HepG2 (cell line): ENCODE results near the gene SUCLG2.

ENCODE experiments used
- ARID3A ChIP-seq: IDR thresholded peaks from 2 replicates; pipeline ENCODE4 v1.6.1; 2012; ENCODE audit warnings: low read depth, low read length, improper control_type of control experiment
- CEBPB ChIP-seq: IDR thresholded peaks from 2 replicates; pipeline ENCODE4 v1.6.1; 2011; ENCODE audit warnings: low read depth, low read length, improper control_type of control experiment, borderline replicate concordance
- CSRNP2 ChIP-seq: sonication (generic); formaldehyde crosslinking; conservative IDR thresholded peaks from 2 replicates; pipeline ENCODE4 v1.8.0; 2022; ENCODE audit warnings: low read depth, missing genetic modification reagents
- CTCF ChIP-seq: sonication (generic); formaldehyde crosslinking; IDR thresholded peaks from 2 replicates; pipeline ENCODE4 v1.5.0; 2020; ENCODE audit warnings: mild to moderate bottlenecking, missing genetic modification reagents, moderate library complexity
- E2F5 ChIP-seq: sonication (generic); formaldehyde crosslinking; conservative IDR thresholded peaks from 2 replicates; pipeline ENCODE4 v1.4.0; 2020; ENCODE audit warnings: missing genetic modification reagents
- ETV5 ChIP-seq: IDR thresholded peaks from 2 replicates; pipeline ENCODE4 v1.6.1; 2018; ENCODE audit warnings: missing biosample characterization, missing genetic modification reagents, inconsistent platforms, borderline replicate concordance
- RXRA ChIP-seq: sonication (generic); formaldehyde crosslinking; IDR thresholded peaks from 2 replicates; pipeline ENCODE4 v1.5.1; 2020; ENCODE audit warnings: missing genetic modification reagents
- SALL1 ChIP-seq: sonication (generic); formaldehyde crosslinking; IDR thresholded peaks from 2 replicates; pipeline ENCODE4 v1.8.0; 2022; ENCODE audit warnings: mild to moderate bottlenecking, missing genetic modification reagents
- YY1 ChIP-seq: IDR thresholded peaks from 2 replicates; pipeline ENCODE4 v1.6.1; 2011; ENCODE audit warnings: low read length, low read depth, moderate library complexity, mild to moderate bottlenecking; ENCODE audit not compliant: insufficient read depth, insufficient replicate concordance
- ZBTB21 ChIP-seq: sonication (generic); formaldehyde crosslinking; IDR thresholded peaks from 2 replicates; pipeline ENCODE4 v1.4.0; 2020; ENCODE audit warnings: missing genetic modification reagents
- ZNF121 ChIP-seq: sonication (generic); formaldehyde crosslinking; IDR thresholded peaks from 2 replicates; pipeline ENCODE4 v1.5.0; 2020; ENCODE audit warnings: mild to moderate bottlenecking, missing genetic modification reagents
- ZNF558 ChIP-seq: sonication (generic); formaldehyde crosslinking; IDR thresholded peaks from 2 replicates; pipeline ENCODE4 v1.9.0; 2022; ENCODE audit warnings: mild to moderate bottlenecking, missing genetic modification reagents, borderline replicate concordance

- TF ChIP-seq ZNF558 (no peak), RXRA (CRISPR knock-in tag) (no peak), CSRNP2 (CRISPR knock-in tag) (no peak), E2F5 (CRISPR knock-in tag) (no peak), ZBTB21 (CRISPR knock-in tag) (no peak), YY1 (no peak), CEBPB (no peak), ARID3A (no peak), ZNF121 (CRISPR knock-in tag) (no peak), ETV5 (CRISPR knock-in tag) (no peak), SALL1 (CRISPR knock-in tag) (no peak), CTCF (CRISPR knock-in tag) (no peak)
These were observed 308.3 kb downstream of the SUCLG2 start for GRCh38 chr3:67346081-67346480.
